Endothelial cell of umbilical vein (primary cell): ENCODE results near the gene PPP4R4. TPM values are rescaled to one million over a fixed set of nuclear protein-coding genes. Genes with fewer than 3 reads are reported as not detected.

Experiments
- BruUV-seq: library from RNA; stranded (reverse); fragments of 400-500 nt; replicated peaks from 2 replicates; lab custom pipeline; 2021; lab: Mats Ljungman, UMichigan
- CTCF ChIA-PET: fragments of 300-600, 350-600 bp; sonication (Branson Sonifier 250); formaldehyde crosslinking; loops from one replicate; lab custom pipeline; 2021; ENCODE audit warnings: antibody characterized with exemption, inconsistent platforms; lab: Charles Lee
- POLR2A ChIA-PET: fragments of 300-600, 350-600 bp; sonication (Branson Sonifier 250); formaldehyde crosslinking; loops from one replicate; lab custom pipeline; 2021; ENCODE audit warnings: antibody characterized with exemption, inconsistent platforms; lab: Charles Lee
- DNase-seq: peaks from one replicate; pipeline ENCODE4 v3.0.0-alpha.2; 2011; ENCODE audit warnings: low read depth, low spot score
- FAIRE-seq: peaks from 2 replicates; lab custom pipeline; 2011; peaks lifted over from hg19 to GRCh38; lab: Jason Lieb, UNC
- H2AFZ ChIP-seq: 2 replicates; pipeline ENCODE4 v1.6.0; 2012; ENCODE audit warnings: low read depth, low read length, control low read depth, inconsistent platforms
- H3K27ac ChIP-seq: 2 replicates; pipeline ENCODE4 v1.5.1; 2011; ENCODE audit warnings: low read depth, mild to moderate bottlenecking, control low read depth, low read length, moderate library complexity; ENCODE audit not compliant: insufficient read depth
- H3K27me3 ChIP-seq, 2 experiments: 2 replicates each; pipeline versions ENCODE4 v1.6.0 to v1.6.1; 2011; ENCODE audit warnings: low read length in 2 of 2, mixed read lengths in 1 of 2; ENCODE audit not compliant: control insufficient read depth in 2 of 2, insufficient read depth in 2 of 2
- H3K36me3 ChIP-seq, 2 experiments: 2 replicates in 1 of 2; 3 replicates in 1 of 2; pipeline ENCODE4 v1.5.1; 2011; ENCODE audit warnings: low read length in 2 of 2, mild to moderate bottlenecking in 1 of 2, moderate library complexity in 1 of 2; ENCODE audit not compliant: control insufficient read depth in 2 of 2, insufficient read depth in 2 of 2; ENCODE audit errors: extremely low read depth in 1 of 2
- H3K4me1 ChIP-seq: 3 replicates; pipeline ENCODE4 v1.5.1; 2011; ENCODE audit warnings: mild to moderate bottlenecking, low read length; ENCODE audit not compliant: control insufficient read depth, insufficient read depth; ENCODE audit errors: extremely low read depth
- H3K4me2 ChIP-seq: 2 replicates; pipeline ENCODE4 v1.6.1; 2011; ENCODE audit warnings: low read length, control low read depth, mixed read lengths; ENCODE audit not compliant: insufficient read depth
- H3K4me3 ChIP-seq, 3 experiments: fragments of 200-600 bp in 1 of 3; sonication (generic), shearing (Covaris generic) in 1 of 3; replicated peaks in 1 of 3; 2 replicates each; pipeline ENCODE4 v1.5.1; 2011 to 2016; ENCODE audit warnings: control low read depth in 3 of 3, low read length in 3 of 3, mild to moderate bottlenecking in 2 of 3, inconsistent platforms in 1 of 3, low read depth in 1 of 3, moderate library complexity in 1 of 3; ENCODE audit not compliant: insufficient read depth in 1 of 3
- H3K79me2 ChIP-seq: 2 replicates; pipeline ENCODE4 v1.6.0; 2012; ENCODE audit warnings: low read length, inconsistent platforms; ENCODE audit not compliant: control insufficient read depth, insufficient read depth
- H3K9ac ChIP-seq: replicated peaks from 2 replicates; pipeline ENCODE3; 2011; ENCODE audit warnings: low read length, control low read depth; ENCODE audit not compliant: insufficient read depth; ENCODE audit errors: extremely low read depth
- H3K9me1 ChIP-seq: replicated peaks from 3 replicates; pipeline ENCODE4 v1.6.0; 2011; ENCODE audit warnings: mild to moderate bottlenecking, low read length; ENCODE audit not compliant: control insufficient read depth, insufficient read depth; ENCODE audit errors: extremely low read depth
- H3K9me3 ChIP-seq: replicated peaks from 2 replicates; pipeline ENCODE4 v1.5.1; 2012; ENCODE audit warnings: low read length, inconsistent platforms; ENCODE audit not compliant: control insufficient read depth, insufficient read depth
- H4K20me1 ChIP-seq: replicated peaks from 2 replicates; pipeline ENCODE3; 2011; ENCODE audit warnings: mild to moderate bottlenecking, low read length; ENCODE audit not compliant: control insufficient read depth, insufficient read depth; ENCODE audit errors: extremely low read depth
- EZH2 ChIP-seq: IDR thresholded peaks from 2 replicates; pipeline ENCODE4 v1.6.1; 2012; ENCODE audit warnings: borderline replicate concordance, low read depth, mild to moderate bottlenecking, moderate library complexity, low read length, inconsistent platforms; ENCODE audit not compliant: severe bottlenecking
- FOS ChIP-seq: IDR thresholded peaks from 2 replicates; pipeline ENCODE4 v1.6.1; 2011; ENCODE audit warnings: mild to moderate bottlenecking, low read length, moderate library complexity, borderline replicate concordance; ENCODE audit not compliant: insufficient read depth
- GATA2 ChIP-seq: IDR thresholded peaks from 2 replicates; pipeline ENCODE4 v1.7.0; 2011; ENCODE audit warnings: low read depth, mild to moderate bottlenecking, moderate library complexity, mixed read lengths, low read length; ENCODE audit not compliant: insufficient read length, insufficient read depth
- JUN ChIP-seq: IDR thresholded peaks from 2 replicates; pipeline ENCODE4 v1.6.1; 2011; ENCODE audit warnings: borderline replicate concordance, low read depth; ENCODE audit not compliant: insufficient read length, insufficient read depth
- MYC ChIP-seq: IDR thresholded peaks from one replicate; pipeline ENCODE4 v1.6.1; 2011; ENCODE audit warnings: mild to moderate bottlenecking, low read depth, low read length
- POLR2A ChIP-seq: IDR thresholded peaks from 2 replicates; pipeline ENCODE4 v1.6.1; 2012; ENCODE audit warnings: low read depth, mild to moderate bottlenecking, control low read depth, low read length
- POLR2AphosphoS5 ChIP-seq: IDR thresholded peaks from 2 replicates; pipeline ENCODE4 v1.6.1; 2012; ENCODE audit warnings: low read depth, mild to moderate bottlenecking, control low read depth, low read length, moderate library complexity; ENCODE audit not compliant: insufficient read depth
- dilution Hi-C: fragments of 300-500 bp; cut with MboI; formaldehyde crosslinking; loops from one replicate; pipeline ENCODE4 v1.15.0; 2019; ENCODE audit warnings: low sequenced_read_pairs; ENCODE audit not compliant: extremely low pct_ligation_motif_present
- intact Hi-C: fragments of 100-400 bp; cut with micrococcal nuclease; formaldehyde crosslinking; loops from one replicate; pipeline ENCODE4 v1.10.0; 2022
- polyA plus RNA-seq, 4 experiments: library from polyadenylated mRNA; depleted of rRNA in 3 of 4; stranded (reverse) in 3 of 4; unstranded in 1 of 4; fragments of >200 nt; gene quantifications; 2 replicates each; pipeline versions ENCODE4 v1.2.1 to v1.2.3, GENCODE V29; 2011 to 2012; ENCODE audit warnings: missing spikeins in 1 of 4
- total RNA-seq: library from RNA; stranded (reverse); gene quantifications from 2 replicates; pipeline ENCODE4 v1.2.3, GENCODE V29; 2021
- TF ChIP-seq, protein P1 (sequence below), 2 donors: IDR thresholded peaks; 1 replicate in 1 of 2; 2 replicates in 1 of 2; pipeline ENCODE4 v1.5.1; 2011; ENCODE audit warnings: low read length in 2 of 2, mild to moderate bottlenecking in 2 of 2, moderate library complexity in 2 of 2, control low read depth in 1 of 2, inconsistent platforms in 1 of 2, low read depth in 1 of 2; ENCODE audit not compliant: insufficient read depth in 1 of 2; ENCODE audit errors: extremely low read depth in 1 of 2
- TF ChIP-seq, protein P2 (sequence below): IDR thresholded peaks from 2 replicates; pipeline ENCODE4 v1.6.1; 2011; ENCODE audit not compliant: insufficient read depth, insufficient read length

The PPP4R4 gene
- total and polyA plus RNA-seq, 2 donors (not counting 3 experiments of a cell fraction or from before 2014, with no cell fraction given), result not detected

DNA sequence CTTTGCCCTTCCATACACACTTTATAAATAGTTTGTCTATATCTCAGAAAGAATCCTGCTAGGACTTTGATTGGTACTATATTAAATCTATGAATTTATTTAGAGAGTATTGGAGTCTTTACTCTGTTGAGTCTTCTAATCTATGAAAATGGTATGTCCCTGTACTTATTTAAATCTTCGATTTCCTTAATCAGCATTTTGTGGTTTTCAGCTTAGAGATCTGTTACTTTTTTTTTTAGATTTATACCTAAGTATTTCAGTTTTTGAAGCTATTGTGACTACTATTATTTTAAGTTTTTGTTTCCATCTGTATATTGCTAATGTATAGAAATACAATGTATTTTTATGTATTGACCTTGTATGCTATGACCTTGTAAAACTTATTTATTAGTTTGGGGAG is 31.3 kb upstream of the PPP4R4 start:
- ChIA-PET CTCF (interaction anchor here (0.7 to 3.8 kb wide), 8 partner anchors 11 to 207 kb away, joined by 3 to 46 read pairs (median 4); no protein-coding TSS in a partner anchor), POLR2A (no interaction called here)
- H3K27me3 ChIP-seq, result no peaks in the 10 kb centered on the region
- no peaks in the 10 kb centered on the region for H3K4me1 ChIP-seq
- intact Hi-C loops, result no loop called here
- BruUV-seq, result no TSS peak
- TF ChIP-seq, protein P1, sequence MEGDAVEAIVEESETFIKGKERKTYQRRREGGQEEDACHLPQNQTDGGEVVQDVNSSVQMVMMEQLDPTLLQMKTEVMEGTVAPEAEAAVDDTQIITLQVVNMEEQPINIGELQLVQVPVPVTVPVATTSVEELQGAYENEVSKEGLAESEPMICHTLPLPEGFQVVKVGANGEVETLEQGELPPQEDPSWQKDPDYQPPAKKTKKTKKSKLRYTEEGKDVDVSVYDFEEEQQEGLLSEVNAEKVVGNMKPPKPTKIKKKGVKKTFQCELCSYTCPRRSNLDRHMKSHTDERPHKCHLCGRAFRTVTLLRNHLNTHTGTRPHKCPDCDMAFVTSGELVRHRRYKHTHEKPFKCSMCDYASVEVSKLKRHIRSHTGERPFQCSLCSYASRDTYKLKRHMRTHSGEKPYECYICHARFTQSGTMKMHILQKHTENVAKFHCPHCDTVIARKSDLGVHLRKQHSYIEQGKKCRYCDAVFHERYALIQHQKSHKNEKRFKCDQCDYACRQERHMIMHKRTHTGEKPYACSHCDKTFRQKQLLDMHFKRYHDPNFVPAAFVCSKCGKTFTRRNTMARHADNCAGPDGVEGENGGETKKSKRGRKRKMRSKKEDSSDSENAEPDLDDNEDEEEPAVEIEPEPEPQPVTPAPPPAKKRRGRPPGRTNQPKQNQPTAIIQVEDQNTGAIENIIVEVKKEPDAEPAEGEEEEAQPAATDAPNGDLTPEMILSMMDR (IDR thresholded peaks at IDR 0.05; ENCODE audit: extremely low read depth in 1 of 2, insufficient read depth in 1 of 2, low read depth in 1 of 2, low read length in 2 of 2), result no peak
- TF ChIP-seq EZH2 (no peak), POLR2A (no peak), FOS (no peak), GATA2 (no peak), JUN (no peak), POLR2AphosphoS5 (no peak), MYC (no peak)
- TF ChIP-seq, protein P2, sequence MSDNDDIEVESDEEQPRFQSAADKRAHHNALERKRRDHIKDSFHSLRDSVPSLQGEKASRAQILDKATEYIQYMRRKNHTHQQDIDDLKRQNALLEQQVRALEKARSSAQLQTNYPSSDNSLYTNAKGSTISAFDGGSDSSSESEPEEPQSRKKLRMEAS, result no peak
- FAIRE-seq, result no peak
- H3K27ac ChIP-seq, result no peak overlapping the region
- no peaks in the 10 kb centered on the region for H3K9me3 ChIP-seq
- no peaks in the 10 kb centered on the region for H3K36me3 ChIP-seq
- no peak overlapping the region for H3K9ac ChIP-seq
- dilution Hi-C loops, result no loop called here
- no peak overlapping the region for H2AFZ ChIP-seq
- no peak for DNase-seq
- no peaks in the 10 kb centered on the region for H3K79me2 ChIP-seq
- no peaks in the 10 kb centered on the region for H4K20me1 ChIP-seq
- no peak overlapping the region for H3K4me3 ChIP-seq
- no peaks in the 10 kb centered on the region for H3K9me1 ChIP-seq
- no peak overlapping the region for H3K4me2 ChIP-seq
